Activated CD4-positive, alpha-beta T cell treated with anti-CD3 and anti-CD28 coated beads for 36 hours (primary cell): ENCODE measurements around the gene CLEC19A. TPM values are rescaled to one million over a fixed set of nuclear protein-coding genes. Genes with fewer than 3 reads are reported as not detected.
A peak's percentile ranks its signal among the peaks of the same experiment; 100 is the strongest.

Source experiments
- ATAC-seq: fragments of 200-7000 bp; cut with Tn5 transposase; one replicate; pipeline ENCODE4 v1.10.0; 2021; ENCODE audit warnings: mild to moderate bottlenecking, moderate library complexity
- CTCF ChIA-PET: fragments of 350-600 bp; sonication (Branson Sonifier 250); formaldehyde crosslinking; loops from one replicate; lab custom pipeline; 2021; ENCODE audit warnings: antibody characterized with exemption; lab: Charles Lee
- POLR2A ChIA-PET: fragments of 350-600 bp; sonication (Branson Sonifier 250); formaldehyde crosslinking; loops from one replicate; lab custom pipeline; 2021; ENCODE audit warnings: antibody characterized with exemption, inconsistent platforms; lab: Charles Lee
- DNase-seq: peaks from one replicate; pipeline ENCODE4 v3.0.0-alpha.2; 2020
- H3K27ac Mint-ChIP-seq: one replicate; pipeline ENCODE4 v1.8.0; 2021; ENCODE audit warnings: mixed read lengths
- H3K27me3 Mint-ChIP-seq: one replicate; pipeline ENCODE4 v1.8.0; 2021; ENCODE audit warnings: mixed read lengths
- H3K36me3 Mint-ChIP-seq: one replicate; pipeline ENCODE4 v1.8.0; 2021; ENCODE audit warnings: low read depth, mixed read lengths
- H3K4me1 Mint-ChIP-seq: one replicate; pipeline ENCODE4 v1.8.0; 2021; ENCODE audit warnings: mixed read lengths
- H3K4me3 Mint-ChIP-seq: one replicate; pipeline ENCODE4 v1.8.0; 2021; ENCODE audit warnings: mild to moderate bottlenecking, moderate library complexity, mixed read lengths
- H3K9me3 Mint-ChIP-seq: one replicate; pipeline ENCODE4 v1.8.0; 2021; ENCODE audit warnings: low read depth, mixed read lengths
- intact Hi-C, 2 experiments: fragments of 100-400 bp; cut with DNase I in 1 of 2; cut with micrococcal nuclease in 1 of 2; formaldehyde crosslinking; loops; one replicate each; pipeline versions ENCODE4 v1.14.2 to v1.15.1; 2022 to 2024; cut with DNase I, micrococcal nuclease
- total RNA-seq, 2 experiments: library from RNA; stranded (reverse); gene quantifications; one replicate each; pipeline ENCODE4 v1.2.3, GENCODE V29; 2021

CLEC19A gene
- total RNA-seq, 2 experiments from 2014 or later: not detected

- ATAC-seq (no peak), DNase-seq (no peak)
- H3K36me3 Mint-ChIP-seq: no peaks in the 10 kb centered on the region
- H3K4me1 Mint-ChIP-seq: no peaks in the 10 kb centered on the region
- H3K9me3 Mint-ChIP-seq: no peaks in the 10 kb centered on the region
- ChIA-PET CTCF (interaction anchor here (0.6 kb wide), 1 partner anchor 212 kb away, joined by 3 read pairs; no protein-coding TSS in a partner anchor), POLR2A (interaction anchor here (0.7 kb wide), 1 partner anchor 16 kb away, joined by 3 read pairs; no protein-coding TSS in a partner anchor)
- no peak overlapping the region for H3K4me3 Mint-ChIP-seq
- intact Hi-C loops: no loop called here
- no peak overlapping the region for H3K27ac Mint-ChIP-seq
- peaks cover 18% of the 10 kb centered on the region for H3K27me3 Mint-ChIP-seq
Measured at GRCh38 chr16:19254611-19255010, 30.9 kb upstream of the CLEC19A start.

- POLR2A ChIA-PET: no interaction called here
- peaks cover 2% of the 10 kb centered on the region for H3K36me3 Mint-ChIP-seq
- H3K27me3 Mint-ChIP-seq: peaks cover 3% of the 10 kb centered on the region
- peaks cover 11% of the 10 kb centered on the region for H3K9me3 Mint-ChIP-seq
- intact Hi-C loops: no loop called here
- no peaks in the 10 kb centered on the region for H3K4me1 Mint-ChIP-seq
- ATAC-seq: no peak
- H3K4me3 Mint-ChIP-seq: no peak overlapping the region
- DNase-seq: no peak
- CTCF ChIA-PET: interaction anchor here (0.6 kb wide), 1 partner anchor 43 kb away, joined by 3 read pairs; no protein-coding TSS in a partner anchor
- no peak overlapping the region for H3K27ac Mint-ChIP-seq
Measured at GRCh38 chr16:19264123-19264673, 21.3 kb upstream of the CLEC19A start.

GRCh38 chr16:19265380-19265930 is 20.1 kb upstream of the CLEC19A start:
- peaks cover 2% of the 10 kb centered on the region for H3K27me3 Mint-ChIP-seq
- POLR2A ChIA-PET: no interaction called here
- DNase-seq (no peak), ATAC-seq (no peak)
- intact Hi-C loops: no loop called here
- no peak overlapping the region for H3K4me3 Mint-ChIP-seq
- no peak overlapping the region for H3K27ac Mint-ChIP-seq
- CTCF ChIA-PET: interaction anchor here (0.9 kb wide), 1 partner anchor 403 kb away, joined by 3 read pairs; no protein-coding TSS in a partner anchor
- H3K4me1 Mint-ChIP-seq: no peaks in the 10 kb centered on the region
- H3K36me3 Mint-ChIP-seq: peaks cover 2% of the 10 kb centered on the region
- peaks cover 11% of the 10 kb centered on the region for H3K9me3 Mint-ChIP-seq

- H3K4me3 Mint-ChIP-seq: no peak overlapping the region
- POLR2A ChIA-PET: no interaction called here
- peaks cover 11% of the 10 kb centered on the region for H3K9me3 Mint-ChIP-seq
- peaks cover 2% of the 10 kb centered on the region for H3K27me3 Mint-ChIP-seq
- H3K36me3 Mint-ChIP-seq: peaks cover 2% of the 10 kb centered on the region
- DNase-seq (no peak), ATAC-seq (no peak)
- no peaks in the 10 kb centered on the region for H3K4me1 Mint-ChIP-seq
- H3K27ac Mint-ChIP-seq: no peak overlapping the region
- CTCF ChIA-PET: interaction anchor here (0.9 to 1.4 kb wide), 3 partner anchors 21 to 402 kb away, joined by 3 to 4 read pairs (median 3); no protein-coding TSS in a partner anchor
- intact Hi-C loops: no loop called here
Measured at GRCh38 chr16:19266774-19267173, 18.8 kb upstream of the CLEC19A start.

GRCh38 chr16:19269098-19269497 is 16.4 kb upstream of the CLEC19A start:
- peaks cover 2% of the 10 kb centered on the region for H3K27me3 Mint-ChIP-seq
- no peak overlapping the region for H3K4me3 Mint-ChIP-seq
- peaks cover 2% of the 10 kb centered on the region for H3K36me3 Mint-ChIP-seq
- H3K27ac Mint-ChIP-seq: no peak overlapping the region
- peaks cover 11% of the 10 kb centered on the region for H3K9me3 Mint-ChIP-seq
- H3K4me1 Mint-ChIP-seq: no peaks in the 10 kb centered on the region
- ATAC-seq (no peak), DNase-seq (no peak)
- intact Hi-C loops: no loop called here
- CTCF ChIA-PET: no interaction called here
- POLR2A ChIA-PET: no interaction called here

GRCh38 chr16:19274165-19274797 is 11.2 kb upstream of the CLEC19A start:
- POLR2A ChIA-PET: no interaction called here
- H3K9me3 Mint-ChIP-seq: no peaks in the 10 kb centered on the region
- CTCF ChIA-PET: no interaction called here
- ATAC-seq: no peak
- no peaks in the 10 kb centered on the region for H3K36me3 Mint-ChIP-seq
- H3K4me1 Mint-ChIP-seq: no peaks in the 10 kb centered on the region
- H3K4me3 Mint-ChIP-seq: no peak overlapping the region
- no peak for DNase-seq
- H3K27me3 Mint-ChIP-seq: no peaks in the 10 kb centered on the region
- no peak overlapping the region for H3K27ac Mint-ChIP-seq
- intact Hi-C loops: no loop called here

- no peaks in the 10 kb centered on the region for H3K36me3 Mint-ChIP-seq
- CTCF ChIA-PET: interaction anchor here (0.6 to 0.7 kb wide), 2 partner anchors 185 to 266 kb away, joined by 3 read pairs; no protein-coding TSS in a partner anchor
- intact Hi-C loops: no loop called here
- H3K9me3 Mint-ChIP-seq: no peaks in the 10 kb centered on the region
- DNase-seq (no peak), ATAC-seq (no peak)
- POLR2A ChIA-PET: no interaction called here
- no peak overlapping the region for H3K4me3 Mint-ChIP-seq
- peaks cover 5% of the 10 kb centered on the region for H3K27me3 Mint-ChIP-seq
- peaks cover under 1% of the 10 kb centered on the region for H3K4me1 Mint-ChIP-seq
- no peak overlapping the region for H3K27ac Mint-ChIP-seq
Measured at GRCh38 chr16:19278403-19278802, 7.1 kb upstream of the CLEC19A start.

- intact Hi-C loops: no loop called here
- ATAC-seq (no peak), DNase-seq (no peak)
Measured at GRCh38 chr16:19281246-19281645, 4.3 kb upstream of the CLEC19A start.

GRCh38 chr16:19282101-19282500 is 3.4 kb upstream of the CLEC19A start:
- H3K27me3 Mint-ChIP-seq: peaks cover 5% of the 10 kb centered on the region
- H3K36me3 Mint-ChIP-seq: no peaks in the 10 kb centered on the region
- H3K27ac Mint-ChIP-seq: no peak overlapping the region
- ATAC-seq: no peak
- peaks cover 9% of the 10 kb centered on the region for H3K4me1 Mint-ChIP-seq
- CTCF ChIA-PET: no interaction called here
- H3K9me3 Mint-ChIP-seq: no peaks in the 10 kb centered on the region
- intact Hi-C loops: no loop called here
- DNase-seq: no peak
- POLR2A ChIA-PET: interaction anchor here (0.6 kb wide), 1 partner anchor 253 kb away, joined by 9 read pairs; no protein-coding TSS in a partner anchor
- H3K4me3 Mint-ChIP-seq: no peak overlapping the region

More at GRCh38 chr16:19281246-19281645, 4.3 kb upstream of the CLEC19A start:
- POLR2A ChIA-PET: no interaction called here
- Mint-ChIP-seq H3K4me1 (peaks cover 9% of the 10 kb centered on the region), H3K36me3 (no peaks in the 10 kb centered on the region), H3K4me3 (no peak overlapping the region), H3K9me3 (no peaks in the 10 kb centered on the region), H3K27me3 (peaks cover 5% of the 10 kb centered on the region), H3K27ac (no peak overlapping the region)
- CTCF ChIA-PET: no interaction called here

GRCh38 chr16:19283637-19284036 is 1.9 kb upstream of the CLEC19A start:
- Mint-ChIP-seq H3K4me3 (no peak overlapping the region), H3K27me3 (peaks cover 5% of the 10 kb centered on the region), H3K27ac (no peak overlapping the region), H3K4me1 (peaks cover 9% of the 10 kb centered on the region), H3K9me3 (no peaks in the 10 kb centered on the region), H3K36me3 (no peaks in the 10 kb centered on the region)
- no peak for DNase-seq
- ChIA-PET POLR2A (no interaction called here), CTCF (no interaction called here)
- intact Hi-C loops: no loop called here
- ATAC-seq: peak; percentile 39

GRCh38 chr16:19284207-19284606 is 1.3 kb upstream of the CLEC19A start:
- no peak overlapping the region for H3K4me3 Mint-ChIP-seq
- DNase-seq: peak; percentile 55
- CTCF ChIA-PET: no interaction called here
- H3K9me3 Mint-ChIP-seq: no peaks in the 10 kb centered on the region
- intact Hi-C loops: no loop called here
- H3K4me1 Mint-ChIP-seq: peaks cover 9% of the 10 kb centered on the region
- no peak overlapping the region for H3K27ac Mint-ChIP-seq
- ATAC-seq: peak; percentile 80
- peaks cover 7% of the 10 kb centered on the region for H3K27me3 Mint-ChIP-seq
- no peaks in the 10 kb centered on the region for H3K36me3 Mint-ChIP-seq
- POLR2A ChIA-PET: no interaction called here
